CD4-positive, alpha-beta T cell treated with Interferon alpha-2 for 1 hour (primary cell): ENCODE data around the gene OAS2.
"Not testable (repeated sequence)": the region's sequence is repeated elsewhere in the genome, so short reads cannot be mapped to it uniquely, and the experiment has no call there.

Source experiments
- DNase-seq, 2 donors: peaks; one replicate each; pipeline ENCODE4 v3.0.0-alpha.2; 2020 to 2022

Gene OAS2

DNA sequence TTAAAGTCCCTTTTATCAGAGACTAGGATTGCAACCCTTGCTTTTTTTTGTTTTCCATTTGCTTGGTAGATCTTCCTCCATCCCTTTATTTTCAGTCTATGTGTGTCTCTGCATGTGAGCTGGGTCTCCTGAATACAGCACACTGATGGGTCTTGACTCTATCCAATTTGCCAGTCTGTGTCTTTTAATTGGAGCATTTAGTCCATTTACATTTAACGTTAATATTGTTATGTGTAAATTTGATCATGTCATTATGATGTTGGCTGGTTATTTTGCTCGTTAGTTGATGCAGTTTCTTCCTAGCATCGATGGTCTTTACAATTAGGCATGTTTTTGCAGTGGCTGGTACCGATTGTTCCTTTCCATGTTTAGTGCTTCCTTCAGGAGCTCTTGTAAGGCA lies 21.2 kb upstream of the OAS2 start:
- not testable (repeated sequence) for DNase-seq

DNA sequence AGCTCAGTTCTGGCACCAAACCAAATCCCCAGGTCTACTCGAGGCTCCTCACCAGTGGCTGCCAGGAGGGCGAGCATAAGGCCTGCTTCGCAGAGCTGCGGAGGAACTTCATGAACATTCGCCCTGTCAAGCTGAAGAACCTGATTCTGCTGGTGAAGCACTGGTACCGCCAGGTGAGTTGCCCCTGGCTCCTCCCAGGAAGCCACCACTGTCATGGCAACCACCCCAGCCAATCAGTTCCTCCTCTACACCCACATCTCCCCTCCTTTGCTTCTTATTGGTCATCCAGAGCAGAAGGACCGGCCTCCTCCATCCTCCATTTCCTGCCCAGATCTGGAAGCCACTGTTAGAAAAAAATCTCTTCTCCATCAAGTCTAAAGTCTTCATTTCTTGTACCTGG lies 17.2 kb upstream of the OAS2 start:
- DNase-seq, result no peak

DNA sequence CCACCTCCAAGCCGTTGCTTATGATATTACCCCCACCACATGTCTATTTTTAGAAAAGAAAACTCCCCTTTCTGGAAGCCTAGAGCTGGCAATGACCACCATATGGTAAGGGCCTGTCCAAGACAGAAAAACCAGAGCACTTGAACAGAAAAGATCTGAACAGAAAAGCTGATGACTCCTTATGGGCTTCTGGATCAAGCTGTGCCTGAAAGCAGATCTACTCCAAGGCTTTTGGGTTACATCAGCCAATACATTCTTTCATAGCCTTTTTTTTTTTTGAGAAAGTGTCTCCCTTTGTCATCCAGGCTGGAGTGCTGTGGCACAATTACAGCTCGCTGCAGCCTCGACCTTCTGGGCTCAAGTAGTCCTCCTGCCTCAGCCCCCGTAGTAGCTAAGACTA lies 16.8 kb upstream of the OAS2 start:
- DNase-seq, result no peak

DNA sequence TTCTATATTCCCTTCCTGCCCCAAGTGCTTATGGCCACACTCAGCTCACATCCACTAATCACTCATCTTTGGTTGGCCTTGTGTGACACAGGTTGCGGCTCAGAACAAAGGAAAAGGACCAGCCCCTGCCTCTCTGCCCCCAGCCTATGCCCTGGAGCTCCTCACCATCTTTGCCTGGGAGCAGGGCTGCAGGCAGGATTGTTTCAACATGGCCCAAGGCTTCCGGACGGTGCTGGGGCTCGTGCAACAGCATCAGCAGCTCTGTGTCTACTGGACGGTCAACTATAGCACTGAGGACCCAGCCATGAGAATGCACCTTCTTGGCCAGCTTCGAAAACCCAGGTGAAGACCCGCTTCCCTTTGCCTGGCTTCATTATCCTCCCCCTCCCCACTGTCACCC lies 15.8 kb upstream of the OAS2 start:
- DNase-seq, result no peak

DNA sequence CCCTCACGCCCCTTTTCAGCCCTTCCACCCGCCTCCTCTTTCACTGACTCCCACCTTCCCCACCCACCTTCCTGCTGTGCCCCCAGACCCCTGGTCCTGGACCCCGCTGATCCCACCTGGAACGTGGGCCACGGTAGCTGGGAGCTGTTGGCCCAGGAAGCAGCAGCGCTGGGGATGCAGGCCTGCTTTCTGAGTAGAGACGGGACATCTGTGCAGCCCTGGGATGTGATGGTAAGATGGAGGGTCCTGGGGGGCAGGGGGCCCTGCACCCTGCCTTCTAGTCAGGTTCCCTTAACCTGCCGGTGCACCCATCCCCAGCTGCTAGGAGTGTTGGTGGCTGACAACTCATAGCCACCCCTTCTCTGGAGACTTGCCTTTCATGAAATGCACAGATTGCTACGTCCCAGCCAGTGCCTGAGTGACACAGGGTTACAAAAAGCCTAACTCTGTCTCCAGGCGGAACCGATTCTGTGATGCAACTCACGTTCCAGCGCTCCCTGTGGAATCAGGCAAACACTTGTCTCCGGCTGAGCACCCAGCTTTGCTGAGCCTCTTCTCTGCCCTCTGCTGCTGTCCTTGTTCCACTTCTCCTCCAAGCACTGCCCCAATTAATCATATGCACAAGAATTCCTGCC lies 15.0 kb upstream of the OAS2 start:
- no peak for DNase-seq

DNA sequence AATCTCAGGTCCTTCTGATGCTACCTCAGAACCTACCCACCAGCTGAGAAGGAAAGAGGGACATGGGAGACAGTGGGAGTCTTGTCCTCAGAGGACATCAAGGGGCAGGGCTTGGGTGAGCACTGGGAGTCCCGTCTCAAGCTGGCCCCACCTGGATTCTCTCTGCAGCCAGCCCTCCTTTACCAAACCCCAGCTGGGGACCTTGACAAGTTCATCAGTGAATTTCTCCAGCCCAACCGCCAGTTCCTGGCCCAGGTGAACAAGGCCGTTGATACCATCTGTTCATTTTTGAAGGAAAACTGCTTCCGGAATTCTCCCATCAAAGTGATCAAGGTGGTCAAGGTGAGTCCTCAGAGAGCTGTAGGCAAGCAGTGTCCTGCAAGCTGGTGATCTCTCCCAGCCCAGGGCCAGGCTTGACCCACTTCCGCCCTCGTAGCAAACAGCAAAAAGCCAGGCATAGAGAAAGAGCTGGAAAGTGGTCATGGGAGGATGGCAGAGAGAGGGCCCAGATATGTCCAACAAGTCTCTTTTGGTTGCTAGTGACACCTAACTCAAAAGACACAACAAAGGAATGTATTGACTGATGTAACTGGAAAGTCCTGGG lies 14.2 kb upstream of the OAS2 start:
- DNase-seq, result no peak

DNA sequence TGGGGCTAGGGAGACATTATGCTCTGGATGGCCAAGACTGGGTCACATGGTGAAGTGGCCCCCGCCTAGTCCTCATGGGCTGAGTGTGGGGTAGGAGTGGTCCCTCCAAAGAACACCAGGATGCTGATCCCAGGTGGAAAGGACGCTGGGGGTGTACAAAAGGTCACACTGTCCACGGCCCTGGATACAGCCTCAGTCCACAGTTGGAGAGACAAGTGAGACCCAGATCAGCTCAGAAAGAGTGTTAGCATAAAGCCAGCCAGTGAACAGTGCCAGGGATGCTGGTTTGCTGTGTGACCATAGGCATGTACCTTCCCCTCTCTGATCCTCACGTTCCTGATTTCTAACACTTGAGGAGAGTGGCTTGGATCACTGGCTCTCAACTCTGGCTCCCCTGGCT lies 13.4 kb upstream of the OAS2 start:
- no peak for DNase-seq

DNA sequence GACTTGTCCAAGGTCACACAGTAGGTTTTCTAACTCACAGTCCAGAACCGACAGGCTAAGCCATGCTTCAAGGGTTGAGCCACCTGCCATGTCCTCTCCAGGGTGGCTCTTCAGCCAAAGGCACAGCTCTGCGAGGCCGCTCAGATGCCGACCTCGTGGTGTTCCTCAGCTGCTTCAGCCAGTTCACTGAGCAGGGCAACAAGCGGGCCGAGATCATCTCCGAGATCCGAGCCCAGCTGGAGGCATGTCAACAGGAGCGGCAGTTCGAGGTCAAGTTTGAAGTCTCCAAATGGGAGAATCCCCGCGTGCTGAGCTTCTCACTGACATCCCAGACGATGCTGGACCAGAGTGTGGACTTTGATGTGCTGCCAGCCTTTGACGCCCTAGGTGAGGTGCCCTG lies 12.7 kb upstream of the OAS2 start:
- DNase-seq, result no peak

DNA sequence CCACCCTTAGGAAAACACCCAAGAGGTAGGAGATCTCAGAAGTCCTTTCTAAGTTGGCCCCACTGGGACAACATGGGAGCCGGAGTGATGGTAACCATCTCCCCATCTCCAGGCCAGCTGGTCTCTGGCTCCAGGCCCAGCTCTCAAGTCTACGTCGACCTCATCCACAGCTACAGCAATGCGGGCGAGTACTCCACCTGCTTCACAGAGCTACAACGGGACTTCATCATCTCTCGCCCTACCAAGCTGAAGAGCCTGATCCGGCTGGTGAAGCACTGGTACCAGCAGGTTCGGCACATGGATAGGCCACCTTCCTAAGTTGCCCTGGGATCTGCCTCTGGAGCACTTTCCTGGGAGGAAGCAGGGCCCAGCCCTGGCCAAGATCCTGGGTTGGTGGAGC lies 11.0 kb upstream of the OAS2 start:
- DNase-seq, result no peak

DNA sequence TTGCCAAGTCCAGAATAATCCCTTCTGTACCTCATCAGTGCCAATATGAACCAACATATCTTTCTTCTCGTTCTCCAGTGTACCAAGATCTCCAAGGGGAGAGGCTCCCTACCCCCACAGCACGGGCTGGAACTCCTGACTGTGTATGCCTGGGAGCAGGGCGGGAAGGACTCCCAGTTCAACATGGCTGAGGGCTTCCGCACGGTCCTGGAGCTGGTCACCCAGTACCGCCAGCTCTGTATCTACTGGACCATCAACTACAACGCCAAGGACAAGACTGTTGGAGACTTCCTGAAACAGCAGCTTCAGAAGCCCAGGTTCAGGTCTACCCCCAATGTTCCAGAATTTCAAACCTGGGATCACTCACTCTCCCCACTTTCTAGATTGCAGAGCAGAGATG lies 10.5 kb upstream of the OAS2 start:
- no peak for DNase-seq

DNA sequence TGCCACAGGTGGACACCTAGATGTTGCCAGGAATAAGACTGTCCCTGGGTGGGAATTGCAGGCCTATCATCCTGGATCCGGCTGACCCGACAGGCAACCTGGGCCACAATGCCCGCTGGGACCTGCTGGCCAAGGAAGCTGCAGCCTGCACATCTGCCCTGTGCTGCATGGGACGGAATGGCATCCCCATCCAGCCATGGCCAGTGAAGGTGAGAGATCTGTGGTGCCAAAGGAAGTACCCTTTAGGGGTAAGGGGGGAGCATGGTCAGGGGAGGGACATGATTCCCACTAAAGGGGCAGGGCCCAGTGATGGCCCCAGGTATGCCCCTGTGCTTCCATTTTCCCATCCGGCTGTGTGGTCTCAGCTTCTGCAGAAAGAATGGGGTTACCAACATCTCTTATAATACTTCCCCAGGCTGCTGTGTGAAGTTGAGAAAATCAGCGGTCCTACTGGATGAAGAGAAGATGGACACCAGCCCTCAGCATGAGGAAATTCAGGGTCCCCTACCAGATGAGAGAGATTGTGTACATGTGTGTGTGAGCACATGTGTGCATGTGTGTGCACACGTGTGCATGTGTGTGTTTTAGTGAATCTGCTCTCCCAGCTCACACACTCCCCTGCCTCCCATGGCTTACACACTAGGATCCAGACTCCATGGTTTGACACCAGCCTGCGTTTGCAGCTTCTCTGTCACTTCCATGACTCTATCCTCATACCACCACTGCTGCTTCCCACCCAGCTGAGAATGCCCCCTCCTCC lies 8.6 kb upstream of the OAS2 start:
- no peak for DNase-seq

DNA sequence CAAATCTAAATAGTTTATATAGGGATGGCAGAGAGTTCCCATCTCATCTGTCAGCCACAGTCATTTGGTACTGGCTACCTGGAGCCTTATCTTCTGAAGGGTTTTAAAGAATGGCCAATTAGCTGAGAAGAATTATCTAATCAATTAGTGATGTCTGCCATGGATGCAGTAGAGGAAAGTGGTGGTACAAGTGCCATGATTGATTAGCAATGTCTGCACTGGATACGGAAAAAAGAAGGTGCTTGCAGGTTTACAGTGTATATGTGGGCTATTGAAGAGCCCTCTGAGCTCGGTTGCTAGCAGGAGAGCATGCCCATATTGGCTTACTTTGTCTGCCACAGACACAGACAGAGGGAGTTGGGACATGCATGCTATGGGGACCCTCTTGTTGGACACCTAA lies 7.9 kb upstream of the OAS2 start:
- no peak for DNase-seq

DNA sequence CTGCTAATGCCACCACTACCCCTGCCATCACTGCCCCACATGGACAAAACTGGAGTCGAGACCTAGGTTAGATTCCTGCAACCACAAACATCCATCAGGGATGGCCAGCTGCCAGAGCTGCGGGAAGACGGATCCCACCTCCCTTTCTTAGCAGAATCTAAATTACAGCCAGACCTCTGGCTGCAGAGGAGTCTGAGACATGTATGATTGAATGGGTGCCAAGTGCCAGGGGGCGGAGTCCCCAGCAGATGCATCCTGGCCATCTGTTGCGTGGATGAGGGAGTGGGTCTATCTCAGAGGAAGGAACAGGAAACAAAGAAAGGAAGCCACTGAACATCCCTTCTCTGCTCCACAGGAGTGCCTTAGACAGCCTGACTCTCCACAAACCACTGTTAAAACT lies 7.1 kb upstream of the OAS2 start:
- no peak for DNase-seq

DNA sequence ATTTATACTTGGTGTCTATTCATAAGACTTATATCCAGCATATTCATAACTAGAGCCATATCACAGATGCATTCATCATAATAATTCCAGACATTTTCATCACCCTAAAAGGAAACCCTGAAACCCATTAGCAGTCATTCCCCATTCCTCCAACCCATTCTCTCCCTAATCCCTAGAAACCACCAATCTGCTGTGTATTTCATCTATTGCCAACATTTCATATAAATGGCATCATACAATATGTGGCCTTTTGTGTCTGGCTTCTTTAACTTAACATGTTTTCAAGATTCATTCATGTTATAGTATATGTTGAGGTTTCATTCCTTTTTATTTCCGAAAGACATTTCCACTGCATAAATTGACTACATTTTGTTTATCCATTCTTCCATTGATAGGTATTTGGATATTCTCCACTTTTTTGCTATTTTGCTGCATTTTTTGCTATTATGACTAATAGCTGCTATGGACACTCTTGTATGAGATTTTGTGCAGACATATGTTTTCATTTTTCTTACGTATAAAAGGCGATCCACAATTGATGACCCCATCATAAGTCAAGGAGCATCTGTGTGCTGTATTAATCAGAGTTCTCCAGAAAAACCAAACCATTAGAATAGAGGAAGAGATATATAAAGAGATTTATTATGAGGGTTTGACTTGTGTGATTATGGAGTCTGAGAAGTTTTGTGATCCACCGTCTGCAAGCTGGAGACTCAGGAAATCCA lies 5.1 kb upstream of the OAS2 start:
- no peak for DNase-seq

DNA sequence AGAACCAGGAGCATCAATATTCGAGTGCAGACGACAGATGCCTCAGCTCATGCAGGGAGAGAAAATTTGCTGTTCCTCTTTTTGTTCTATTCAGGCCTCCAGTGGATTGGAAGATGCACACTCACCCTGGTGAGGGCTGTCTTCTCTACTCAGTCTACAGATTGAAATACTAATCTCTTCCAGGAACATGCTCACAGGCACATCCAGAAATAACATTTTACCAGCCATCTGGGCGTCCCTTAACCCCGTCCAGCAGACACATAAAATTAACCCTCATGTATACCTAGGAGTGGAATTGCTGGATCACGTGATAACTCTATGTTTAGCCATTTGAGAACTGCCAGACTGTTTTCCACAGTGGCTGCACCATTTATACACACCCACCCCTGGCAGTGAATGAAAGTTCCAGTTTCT lies 4.5 kb upstream of the OAS2 start:
- no peak for DNase-seq

DNA sequence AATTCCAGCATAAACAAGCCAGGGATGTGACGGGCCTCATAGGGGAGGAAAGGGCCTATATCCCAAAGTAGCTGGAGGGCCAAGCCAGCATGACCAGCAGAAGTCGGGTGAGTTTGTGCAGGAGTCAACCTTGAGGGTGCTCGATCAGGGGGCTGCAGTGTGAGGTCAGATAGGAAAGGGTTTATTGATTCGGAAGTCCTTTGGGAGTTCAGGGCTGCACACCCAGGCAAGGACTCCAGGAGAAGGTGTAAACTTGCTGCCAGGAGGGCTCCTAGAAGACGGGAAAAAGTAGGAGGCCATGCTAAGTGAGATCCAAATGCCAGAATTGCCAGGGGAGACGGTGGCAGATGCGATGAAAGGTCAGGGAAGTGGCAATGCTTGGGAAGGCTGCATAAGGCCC lies 3.4 kb upstream of the OAS2 start:
- DNase-seq, result no peak

DNA sequence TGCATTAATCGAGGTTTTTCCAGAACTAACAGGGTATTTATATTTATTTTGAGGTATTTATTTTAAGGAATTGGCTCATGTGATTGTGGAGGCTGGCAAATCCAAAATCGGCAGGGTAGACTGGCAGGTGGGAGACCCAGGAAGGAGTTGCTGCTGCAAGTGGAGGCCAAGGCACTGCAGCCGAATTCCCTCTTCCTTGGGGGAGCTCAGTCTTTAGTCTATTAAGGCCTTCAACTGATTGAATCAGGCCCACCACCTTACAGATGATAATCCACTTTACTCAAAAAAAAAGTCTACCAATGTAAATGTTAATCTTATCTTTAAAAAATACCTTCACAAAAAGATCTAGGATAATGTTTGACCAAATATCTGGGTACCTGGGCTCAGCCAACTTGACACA lies 1.2 kb upstream of the OAS2 start:
- DNase-seq, result no peak

DNA sequence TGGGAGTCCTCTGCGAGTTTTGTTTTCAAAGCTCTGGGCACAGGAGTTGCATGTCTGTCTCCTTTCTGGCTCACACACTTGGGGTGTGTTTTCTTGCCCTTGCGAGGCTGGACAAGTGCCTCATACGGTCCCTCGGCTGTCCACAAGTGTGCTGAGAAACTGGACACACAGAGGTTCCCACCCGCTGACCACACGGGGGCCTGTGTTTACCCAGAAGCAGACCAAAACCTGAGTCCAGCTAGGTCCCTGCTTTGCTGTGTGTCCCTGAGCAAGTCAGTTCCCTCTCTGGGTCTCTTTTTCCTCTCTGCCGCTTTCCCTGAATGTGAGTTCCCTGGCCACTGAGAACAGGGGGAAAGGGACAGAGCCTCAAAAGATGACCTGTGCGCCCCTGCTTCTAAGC lies 678 bp upstream of the OAS2 start:
- DNase-seq, result peak in 1 of 2 donors; percentile 20

DNA sequence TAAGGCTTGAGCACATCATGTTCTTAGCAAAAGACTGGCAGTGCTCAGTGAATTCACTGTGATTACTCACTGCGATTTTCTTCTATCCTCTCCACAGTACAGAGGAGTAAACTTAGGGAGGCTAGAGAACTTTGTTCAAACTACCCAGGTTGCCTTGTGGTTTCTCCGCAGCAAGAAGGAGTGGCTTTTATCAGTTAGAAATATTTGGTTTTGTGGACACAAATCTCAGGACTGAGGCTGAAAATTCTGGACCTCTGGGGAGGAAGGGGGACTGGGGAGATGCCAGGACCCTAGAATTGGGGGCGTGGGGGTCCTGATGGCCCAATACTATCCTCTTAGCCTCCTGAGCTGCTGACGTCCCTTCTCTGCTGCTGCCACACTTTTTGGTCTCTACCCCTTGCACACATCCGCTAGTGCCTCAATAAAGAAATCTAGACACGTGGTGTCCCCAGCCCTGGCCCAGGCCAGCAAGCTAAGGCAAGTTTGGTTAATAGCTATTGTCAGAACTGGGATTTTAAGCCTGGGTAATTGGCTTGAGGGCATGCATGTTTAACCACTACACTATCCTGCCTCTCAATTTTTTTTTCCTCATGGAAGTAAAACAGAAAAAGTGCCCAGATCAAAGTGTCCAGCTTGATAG lies 842 bp downstream of the OAS2 start:
- DNase-seq, result peak; percentile 86 to 88

DNA sequence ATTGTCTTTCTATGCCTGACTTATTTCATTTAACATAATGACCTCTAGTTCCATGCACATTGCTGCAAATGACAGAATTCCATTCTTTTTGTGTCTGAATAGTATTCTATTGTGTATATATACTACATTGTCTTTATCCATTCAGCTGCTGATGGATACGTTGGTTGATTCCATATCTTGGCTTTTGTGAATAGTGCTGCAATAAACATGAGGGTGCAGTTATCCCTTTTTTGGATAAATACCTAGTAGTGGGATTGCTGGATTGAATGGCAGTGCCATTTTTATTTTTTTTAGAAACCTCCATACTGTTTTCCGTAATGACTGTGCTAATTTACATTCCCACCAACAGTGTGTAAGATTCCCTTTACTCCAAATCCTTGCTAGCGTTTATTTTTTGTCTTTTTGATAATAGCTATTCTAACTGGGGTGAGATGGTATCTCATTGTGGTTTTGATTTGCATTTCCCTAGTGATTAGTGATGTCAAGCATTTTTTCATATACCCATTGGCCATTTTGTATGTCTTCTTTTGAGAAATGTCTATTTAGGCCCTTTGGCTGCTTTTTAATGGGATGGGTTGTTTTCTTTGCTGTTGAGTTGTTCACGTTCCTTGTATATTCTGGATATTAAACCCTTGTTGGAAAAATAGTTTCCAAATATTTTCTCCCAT lies 2.3 kb downstream of the OAS2 start:
- peak in 1 of 2 donors; percentile 72 for DNase-seq

DNA sequence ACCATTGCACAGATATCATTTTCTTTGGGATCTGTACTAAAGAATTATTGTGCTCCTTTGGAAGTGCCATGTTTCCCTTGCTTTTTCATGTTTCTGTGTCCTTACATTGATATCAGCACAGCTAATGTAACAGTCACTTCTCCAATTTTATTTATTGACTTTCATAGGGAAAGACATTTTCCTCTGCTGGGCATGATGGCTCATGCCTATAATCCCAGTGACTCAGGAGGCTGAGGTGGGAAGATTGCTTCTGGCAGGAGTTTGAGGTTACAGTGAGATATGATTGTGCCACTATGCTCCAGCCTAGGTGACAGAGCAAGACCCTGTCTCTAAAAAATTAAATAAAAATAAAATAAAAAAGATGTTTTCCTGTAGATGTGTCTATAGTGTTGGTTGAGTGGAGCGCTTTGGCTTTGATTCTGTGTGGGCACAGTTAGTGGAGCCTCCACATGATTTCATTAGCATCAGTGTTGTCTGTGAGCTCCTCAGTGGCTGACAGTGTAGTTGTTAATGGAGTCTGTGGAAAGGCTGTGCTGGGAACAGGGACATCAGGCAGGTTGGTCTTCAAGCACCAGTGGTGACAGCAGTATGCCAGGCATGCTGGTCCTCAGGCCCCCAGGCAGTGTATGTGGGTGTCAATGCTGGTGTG lies 7.4 kb downstream of the OAS2 start:
- no peak for DNase-seq

DNA sequence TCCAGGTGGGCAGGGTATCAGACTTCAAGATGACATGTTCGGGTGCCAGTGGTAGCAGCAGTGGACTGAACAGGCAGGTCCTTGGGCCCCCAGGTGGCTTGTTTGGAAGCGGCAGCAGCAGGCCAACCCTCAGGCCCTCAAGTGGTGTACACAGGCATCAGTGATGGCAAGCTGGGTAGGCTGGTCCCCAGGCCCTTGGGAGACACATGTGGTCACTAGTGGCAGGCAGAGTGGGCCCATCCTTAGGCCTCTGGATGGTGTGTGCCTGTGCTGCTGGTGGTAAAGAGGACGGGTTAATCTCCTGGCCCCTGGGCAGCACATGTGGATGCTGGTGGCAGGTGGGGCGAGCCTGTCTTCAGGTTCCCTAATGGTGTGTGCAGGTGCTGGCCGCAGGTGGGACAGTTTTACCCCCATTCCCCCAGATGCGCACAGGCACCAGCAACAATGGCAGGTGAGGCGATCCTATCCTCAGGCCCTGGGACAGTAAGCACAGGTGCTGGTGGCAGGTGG lies 8.0 kb downstream of the OAS2 start:
- no peak for DNase-seq
